Muscle of back (tissue), 11 donors: ENCODE data around the gene ERC2. TPM values are rescaled to one million over a fixed set of nuclear protein-coding genes. Genes with fewer than 3 reads are reported as not detected.
A peak's percentile ranks its signal among the peaks of the same experiment; 100 is the strongest.

Experiments used
- DNase-seq, 3 donors: peaks; one replicate each; pipeline versions ENCODE4 v3.0.0 to v3.0.0-alpha.2; 2013
- polyA plus RNA-seq, 10 donors: library from polyadenylated mRNA; unstranded; fragments of 120-200 nt; gene quantifications; one replicate each; pipeline ENCODE4 v1.2.1, GENCODE V29; 2013; ENCODE audit not compliant: insufficient read length in 10 of 10

The ERC2 gene
- polyA plus RNA-seq, 10 donors, result 0.76 to 2.5 (median 1.6) TPM

- DNase-seq, result no peak
These were observed 719.2 kb downstream of the ERC2 start for GRCh38 chr3:55749036-55749435.

GRCh38 chr3:55746808-55747413 lies 721.4 kb downstream of the ERC2 start:
- peak in 1 of 3 donors; percentile 53 for DNase-seq

- DNase-seq, result no peak
These were observed 725.5 kb downstream of the ERC2 start for GRCh38 chr3:55742832-55743136.

- no peak for DNase-seq
These were observed 726.0 kb downstream of the ERC2 start for GRCh38 chr3:55742022-55742831.

DNA sequence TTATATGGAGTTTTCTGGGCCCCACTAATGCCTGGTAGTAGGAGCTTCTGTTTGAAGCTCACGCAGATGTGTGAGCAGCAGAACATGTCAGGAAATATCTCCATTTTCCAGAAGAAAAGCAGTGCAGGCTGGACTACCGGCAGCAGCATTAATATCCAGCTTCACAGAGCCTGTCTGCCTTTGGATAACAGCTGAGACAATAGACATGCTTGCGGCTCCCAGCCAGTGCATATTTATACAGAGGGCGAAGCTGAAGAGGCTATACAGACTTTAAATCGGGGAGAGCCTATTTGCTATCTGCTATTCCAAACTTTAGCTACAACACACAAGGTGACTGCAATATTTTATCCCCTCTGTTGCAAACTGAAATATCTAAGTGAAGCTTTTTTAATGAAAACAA lies 731.1 kb downstream of the ERC2 start:
- DNase-seq, result no peak

DNA sequence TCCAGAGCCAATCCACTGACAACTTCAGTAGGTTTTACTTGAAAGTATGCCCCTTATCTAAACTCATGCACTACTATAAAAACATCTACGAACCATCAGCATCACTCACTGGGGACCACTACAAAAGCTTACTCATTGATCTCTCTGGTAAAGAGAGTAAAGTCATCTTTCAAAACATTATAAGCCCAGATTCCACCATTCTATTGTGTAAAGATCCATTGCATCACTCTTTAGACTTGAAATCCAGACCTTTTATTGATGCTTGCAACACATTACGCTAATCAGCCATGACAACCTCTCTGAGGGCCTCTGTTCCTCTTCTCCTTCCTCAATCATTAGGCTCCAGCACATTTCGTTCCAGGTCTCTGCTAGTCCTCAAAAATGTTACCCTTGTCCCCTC lies 732.3 kb downstream of the ERC2 start:
- DNase-seq, result no peak

DNA sequence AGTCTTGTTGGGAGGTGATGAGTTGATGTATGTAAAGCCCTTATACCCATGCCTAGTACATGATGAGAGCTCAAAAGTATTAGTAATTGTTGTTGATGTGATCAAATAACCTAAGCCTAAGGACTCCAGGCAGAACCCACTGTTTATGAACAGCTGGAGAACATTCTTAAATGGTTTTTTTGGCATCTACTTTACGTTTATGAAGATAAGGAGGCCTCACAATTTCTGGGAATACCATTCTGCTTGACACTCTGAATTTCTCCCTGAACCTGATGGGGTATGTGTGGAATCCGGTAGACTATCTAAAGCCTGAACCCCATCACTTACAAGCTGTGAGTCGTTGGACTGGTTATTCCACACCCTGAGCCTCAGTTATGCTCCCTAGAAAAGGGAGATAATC lies 736.5 kb downstream of the ERC2 start:
- no peak for DNase-seq

DNA sequence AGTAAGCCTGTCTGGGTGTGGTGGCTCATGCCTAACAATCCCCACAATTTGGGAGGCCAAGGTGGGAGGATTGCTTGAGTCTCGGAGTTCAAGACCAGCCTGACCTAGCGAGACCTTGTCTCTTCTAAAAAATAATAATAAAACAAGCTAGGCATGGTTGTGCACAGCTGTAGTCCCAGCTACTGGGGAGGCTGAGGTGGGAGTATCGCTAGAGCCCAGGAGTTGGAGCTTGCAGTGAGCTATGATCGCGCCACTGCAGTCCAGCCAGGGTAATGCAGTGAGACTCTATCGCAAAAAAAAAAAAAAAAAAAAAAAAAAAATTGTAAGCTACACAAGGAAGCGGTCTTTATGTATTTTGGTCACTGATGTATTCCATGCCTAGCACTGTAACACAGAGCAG lies 738.7 kb downstream of the ERC2 start:
- DNase-seq, result no peak

GRCh38 chr3:55728461-55729100 lies 739.7 kb downstream of the ERC2 start:
- DNase-seq, result no peak

DNA sequence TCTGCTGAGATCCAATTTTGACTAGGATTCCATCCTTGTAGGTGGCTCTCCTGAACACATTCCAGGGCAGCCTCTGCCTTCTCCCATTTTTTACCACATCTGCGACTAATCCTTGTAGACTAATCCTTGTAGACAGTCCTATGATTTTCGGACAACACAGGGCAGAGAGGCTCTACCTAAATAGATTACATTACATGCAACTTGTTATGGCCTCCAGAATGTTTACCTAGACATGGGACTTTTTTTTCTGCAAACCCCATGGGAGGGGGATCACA lies 741.8 kb downstream of the ERC2 start:
- no peak for DNase-seq

DNA sequence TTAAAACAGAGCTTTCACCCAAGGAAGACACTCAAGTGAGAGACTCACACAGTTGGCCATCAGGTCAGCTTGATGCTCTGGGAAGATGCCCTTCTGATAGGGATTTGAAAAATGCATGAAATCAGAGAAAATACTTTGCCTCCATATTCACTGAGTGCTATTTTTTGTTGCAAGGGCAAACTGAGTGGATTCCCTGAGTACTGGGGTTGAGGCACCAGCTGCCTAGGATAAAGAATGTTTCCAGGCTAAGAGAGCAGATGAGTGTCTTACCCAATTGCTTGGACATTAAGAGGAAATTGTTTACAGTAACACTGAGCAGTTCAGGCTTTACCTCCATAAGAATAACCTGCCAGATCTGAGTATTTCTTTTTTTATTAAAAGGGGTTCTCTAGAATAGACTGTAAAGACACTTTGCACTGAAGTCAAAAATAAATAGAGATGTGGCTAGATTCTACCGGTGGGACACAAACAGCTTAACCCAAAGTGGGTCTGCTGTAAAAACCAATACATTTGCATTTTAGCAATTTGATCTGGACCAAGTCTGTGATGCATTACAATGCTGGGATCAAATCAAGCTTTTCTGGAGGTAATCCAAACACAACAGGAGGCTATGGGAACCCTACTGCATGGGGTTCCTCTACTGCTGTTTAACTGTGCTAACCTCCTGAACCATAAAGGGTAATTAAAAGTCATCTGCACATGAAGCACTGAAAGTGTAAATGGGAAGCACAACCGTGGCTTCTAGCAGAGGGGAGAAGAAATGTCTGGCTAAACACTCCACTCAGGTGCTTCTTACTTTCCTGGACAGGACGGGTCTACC lies 742.4 kb downstream of the ERC2 start:
- no peak for DNase-seq

DNA sequence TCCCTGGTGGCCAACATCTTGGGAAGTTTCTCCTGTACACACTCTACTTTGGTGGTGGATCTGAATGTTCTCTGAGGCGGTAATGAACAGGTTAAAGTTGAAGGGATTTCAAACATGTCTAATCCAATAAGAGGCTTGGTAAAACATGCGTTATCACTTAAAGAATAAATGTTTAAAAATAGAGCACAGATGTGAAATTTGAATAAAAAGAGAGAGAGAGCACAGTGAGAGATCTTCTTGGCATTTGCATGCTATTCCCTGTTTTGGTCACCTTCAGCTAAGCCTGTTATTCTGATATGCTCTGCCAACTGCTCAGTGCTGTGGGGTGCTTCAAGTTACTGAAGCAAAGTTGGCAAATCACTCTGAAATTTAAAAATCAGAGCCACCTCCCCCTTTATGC lies 743.4 kb downstream of the ERC2 start:
- peak in 1 of 3 donors; percentile 61 for DNase-seq

DNA sequence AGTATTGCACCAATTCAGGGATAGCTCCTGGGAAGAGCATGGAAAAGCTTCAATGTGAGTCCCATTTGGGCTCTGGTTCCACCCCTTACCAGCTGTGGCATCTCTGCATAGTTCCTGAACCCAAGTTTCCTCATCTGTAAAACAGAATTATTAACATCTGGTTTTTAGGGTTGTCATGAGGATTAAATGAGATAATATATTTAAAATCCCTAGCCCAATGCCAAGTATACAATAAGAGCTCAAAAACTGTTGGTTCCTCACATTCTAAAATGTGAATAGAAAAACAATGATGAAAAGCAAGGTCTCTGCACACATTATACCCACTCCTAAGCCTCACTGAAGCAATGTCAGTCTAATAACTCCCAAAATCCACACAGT lies 743.9 kb downstream of the ERC2 start:
- DNase-seq, result no peak

GRCh38 chr3:55723653-55724406 lies 744.4 kb downstream of the ERC2 start:
- no peak for DNase-seq

- DNase-seq, result peak in 1 of 3 donors; percentile 68
These were observed 746.4 kb downstream of the ERC2 start for GRCh38 chr3:55721716-55722484.

DNA sequence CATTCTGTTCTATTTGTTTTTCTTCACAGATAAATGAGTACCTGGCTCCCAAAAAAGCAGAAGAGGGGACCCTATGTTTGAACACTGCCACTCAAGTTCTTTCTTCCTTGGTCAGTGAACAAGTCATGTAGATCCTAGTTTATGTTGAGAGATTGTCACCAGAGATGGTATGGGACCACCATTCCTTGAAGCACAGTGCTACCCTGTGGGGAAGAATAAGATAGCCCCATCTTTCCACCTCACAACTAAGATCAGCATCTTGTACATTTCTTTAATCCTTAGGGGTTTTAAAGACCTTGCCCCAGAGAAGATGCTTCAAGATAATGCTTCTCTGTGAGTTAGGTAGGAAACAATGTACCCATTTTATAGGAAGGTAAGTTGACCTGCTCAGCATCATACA lies 747.7 kb downstream of the ERC2 start:
- peak in 1 of 3 donors; percentile 33 for DNase-seq

DNA sequence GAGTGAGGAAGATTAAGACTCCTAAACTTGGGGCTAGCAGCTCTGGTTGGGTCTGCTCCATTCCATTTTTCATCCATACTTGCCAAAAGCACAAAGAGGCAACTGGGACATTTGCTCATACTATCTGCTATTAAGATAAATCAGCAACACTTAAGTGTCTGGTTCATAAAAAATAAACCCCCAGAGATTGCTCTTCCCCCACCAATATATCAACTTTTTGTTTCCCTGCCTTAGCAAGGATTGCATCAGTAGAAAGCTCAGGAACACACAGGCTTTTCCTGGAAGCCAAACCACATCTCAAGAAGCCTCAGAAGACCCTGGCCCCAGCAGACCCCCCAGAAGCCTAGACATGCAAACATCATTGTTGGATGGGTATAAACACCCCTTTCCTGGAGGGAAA lies 748.8 kb downstream of the ERC2 start:
- DNase-seq, result peak in 2 of 3 donors; percentile 34 to 51

GRCh38 chr3:55719006-55719405 lies 749.3 kb downstream of the ERC2 start:
- DNase-seq, result peak in 1 of 3 donors; percentile 78

GRCh38 chr3:55718521-55718921 lies 749.7 kb downstream of the ERC2 start:
- peak in 2 of 3 donors; percentile 38 to 63 for DNase-seq

DNA sequence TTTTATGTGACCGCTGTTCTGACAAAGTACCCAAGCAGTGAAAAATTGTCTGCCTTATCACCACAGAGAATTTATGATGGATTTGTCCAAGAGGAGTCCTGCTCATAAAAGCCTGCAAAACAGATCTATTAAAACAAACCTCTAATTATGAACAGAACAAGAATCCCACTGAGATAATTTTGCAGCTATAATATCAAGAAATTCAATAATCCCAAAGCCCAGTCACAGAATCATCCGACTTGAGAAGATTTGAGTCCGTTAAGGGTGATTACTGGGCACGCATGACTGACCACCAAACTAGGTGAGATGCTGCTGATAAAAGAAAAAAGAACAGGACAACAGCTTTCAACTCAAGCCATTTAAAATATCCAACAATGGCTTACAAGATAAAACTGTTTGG lies 750.2 kb downstream of the ERC2 start:
- DNase-seq, result no peak

DNA sequence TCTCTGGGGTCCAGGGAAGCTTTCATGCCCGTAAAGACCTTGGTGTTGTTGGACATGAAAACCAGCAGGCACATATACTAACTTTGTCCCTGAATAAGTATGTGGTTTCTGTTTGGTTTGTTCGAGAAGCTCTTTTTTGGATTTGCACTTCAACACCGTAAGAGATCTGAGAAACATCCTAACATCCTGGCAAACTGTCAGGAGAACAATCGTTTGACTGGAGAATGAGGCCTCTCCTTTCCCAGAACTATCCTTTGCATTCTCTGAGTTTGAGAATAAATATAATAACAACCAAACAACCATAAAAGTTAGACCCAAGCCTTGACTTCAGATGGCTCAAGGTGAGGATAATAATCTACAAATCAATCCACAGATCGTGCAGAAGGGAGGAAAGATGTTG lies 750.8 kb downstream of the ERC2 start:
- DNase-seq, result peak in 1 of 3 donors; percentile 62
